Muscle layer of duodenum (tissue), 2 donors: ENCODE measurements around the gene LHFPL6.

ENCODE experiments used
- H3K27ac ChIP-seq: one replicate; pipeline ENCODE4 v1.7.0; 2013; ENCODE audit warnings: mild to moderate bottlenecking, low read length
- H3K27me3 ChIP-seq: one replicate; pipeline ENCODE4 v1.7.0; 2013; ENCODE audit warnings: low read depth, mild to moderate bottlenecking, control low read depth, low read length
- H3K36me3 ChIP-seq, 2 donors: one replicate each; pipeline ENCODE4 v1.7.0; 2013; ENCODE audit warnings: low read length in 2 of 2, control low read depth in 1 of 2, mild to moderate bottlenecking in 1 of 2; ENCODE audit not compliant: insufficient read depth in 2 of 2, control insufficient read depth in 1 of 2
- H3K4me1 ChIP-seq, 2 donors: one replicate each; pipeline ENCODE4 v1.7.0; 2013; ENCODE audit warnings: low read length in 2 of 2, mild to moderate bottlenecking in 2 of 2, control low read depth in 1 of 2, moderate library complexity in 1 of 2; ENCODE audit not compliant: insufficient read depth in 2 of 2, control insufficient read depth in 1 of 2
- H3K4me3 ChIP-seq, 2 donors: one replicate each; pipeline ENCODE4 v1.7.0; 2013; ENCODE audit warnings: low read length in 2 of 2, low read depth in 1 of 2, mild to moderate bottlenecking in 1 of 2
- H3K9me3 ChIP-seq, 2 donors: one replicate each; pipeline ENCODE4 v1.7.0; 2013; ENCODE audit warnings: low read length in 2 of 2, control low read depth in 1 of 2, mild to moderate bottlenecking in 1 of 2; ENCODE audit not compliant: control insufficient read depth in 1 of 2
- donor health status: healthy.

The LHFPL6 gene

DNA sequence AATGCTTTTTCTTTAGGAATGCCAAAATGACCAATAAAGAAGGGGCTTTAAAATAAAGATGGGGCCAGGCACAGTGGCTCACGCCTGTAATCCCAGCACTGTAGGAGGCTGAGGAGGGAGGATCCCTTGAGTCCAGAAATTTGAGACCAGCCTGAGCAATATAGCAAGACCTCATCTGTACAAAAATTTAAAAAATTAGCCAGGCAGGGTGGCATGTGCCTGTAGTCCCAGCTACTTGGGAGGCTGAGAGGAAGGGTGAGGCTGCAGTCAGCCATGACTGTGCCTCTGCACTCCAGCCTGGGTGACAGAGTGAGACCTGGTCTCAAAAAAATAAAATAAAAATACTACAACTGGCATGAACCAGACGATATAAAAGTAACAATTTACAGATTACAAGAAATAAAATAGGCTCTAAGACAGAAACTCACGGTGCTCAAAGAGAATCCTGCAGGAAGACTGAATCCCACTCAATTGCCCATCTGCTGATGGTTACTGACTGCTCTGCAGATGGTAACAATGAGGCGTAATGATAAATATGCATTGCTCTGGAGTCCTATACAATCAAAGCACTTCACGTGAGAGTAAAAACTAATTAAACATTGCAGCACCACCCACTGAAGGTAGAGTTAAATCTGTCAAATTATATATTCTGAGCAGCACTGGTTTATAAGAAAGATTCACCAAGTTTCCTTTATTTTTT is 93.2 kb downstream of the LHFPL6 start:
- Histone ChIP-seq H3K9me3 (no peaks in the 10 kb centered on the region), H3K36me3 (no peaks in the 10 kb centered on the region), H3K27ac (no peak overlapping the region), H3K4me1 (peaks cover 0 to 11% of the 10 kb centered on the region in 2 donors), H3K27me3 (no peaks in the 10 kb centered on the region), H3K4me3 (no peak overlapping the region)

DNA sequence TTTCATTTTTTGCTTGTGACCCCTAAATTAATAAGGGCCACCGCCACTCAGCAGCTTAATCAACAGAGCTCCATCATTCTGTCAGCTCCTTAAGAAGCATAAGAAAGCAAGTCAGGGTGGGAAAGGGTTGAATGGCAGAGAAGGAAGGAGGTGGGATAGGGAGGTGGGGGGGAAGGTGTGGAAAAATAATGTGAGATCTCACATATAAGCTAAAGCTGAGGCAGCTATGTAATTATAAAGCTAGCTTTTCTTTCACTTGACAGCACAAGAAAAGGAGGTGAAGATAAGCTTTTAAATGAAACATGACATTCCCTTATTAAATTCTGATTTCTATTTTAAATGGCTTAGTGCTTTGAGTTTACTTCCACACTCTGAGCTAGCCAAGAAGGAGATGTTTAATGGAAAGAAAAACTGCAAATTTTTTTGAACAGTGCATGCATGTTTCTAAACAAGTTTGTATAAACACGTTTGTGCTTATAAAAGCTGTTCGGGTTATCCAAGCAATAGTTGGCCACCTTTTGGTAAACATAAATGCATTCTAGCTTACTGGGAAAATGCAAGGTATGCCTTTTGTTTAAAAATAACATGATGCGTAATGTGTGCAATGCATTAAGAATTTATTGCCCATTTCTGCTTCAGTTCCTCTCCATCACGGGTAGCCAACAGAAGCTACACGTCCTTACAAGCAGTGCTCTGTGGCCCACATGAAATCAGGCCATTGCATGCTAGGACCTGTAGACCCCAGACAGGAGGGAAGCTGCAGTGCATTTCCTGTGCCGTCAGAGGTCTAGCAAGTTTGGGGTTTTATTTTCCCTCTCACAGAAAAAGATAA is 96.2 kb downstream of the LHFPL6 start:
- H3K4me3 ChIP-seq: no peak overlapping the region
- H3K27me3 ChIP-seq: no peaks in the 10 kb centered on the region
- peaks cover 0 to 15% of the 10 kb centered on the region in 2 donors for H3K4me1 ChIP-seq
- H3K36me3 ChIP-seq: no peaks in the 10 kb centered on the region
- no peaks in the 10 kb centered on the region for H3K9me3 ChIP-seq
- no peak overlapping the region for H3K27ac ChIP-seq

DNA sequence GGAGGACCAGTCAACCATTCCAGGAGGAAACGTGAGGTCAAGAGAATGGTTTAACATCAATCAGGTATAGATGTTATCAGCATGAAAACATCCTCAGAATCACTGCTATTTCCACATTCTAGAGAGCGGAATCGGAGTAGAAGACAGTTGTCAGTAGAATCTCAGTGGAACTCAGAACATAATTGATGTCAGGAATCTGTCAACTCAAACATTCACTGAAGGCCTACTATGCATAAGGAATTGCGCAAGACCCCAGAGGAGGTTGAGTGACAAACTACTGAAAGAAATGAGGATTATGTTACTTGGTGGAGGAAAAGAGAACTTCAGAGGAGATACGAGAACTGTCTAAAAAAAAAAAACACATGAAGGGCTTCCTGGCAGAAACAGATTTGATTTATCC is 97.8 kb downstream of the LHFPL6 start:
- Histone ChIP-seq H3K27ac (no peak overlapping the region), H3K36me3 (no peaks in the 10 kb centered on the region), H3K27me3 (no peaks in the 10 kb centered on the region), H3K4me1 (peaks cover 0 to 15% of the 10 kb centered on the region in 2 donors), H3K4me3 (no peak overlapping the region), H3K9me3 (no peaks in the 10 kb centered on the region)

DNA sequence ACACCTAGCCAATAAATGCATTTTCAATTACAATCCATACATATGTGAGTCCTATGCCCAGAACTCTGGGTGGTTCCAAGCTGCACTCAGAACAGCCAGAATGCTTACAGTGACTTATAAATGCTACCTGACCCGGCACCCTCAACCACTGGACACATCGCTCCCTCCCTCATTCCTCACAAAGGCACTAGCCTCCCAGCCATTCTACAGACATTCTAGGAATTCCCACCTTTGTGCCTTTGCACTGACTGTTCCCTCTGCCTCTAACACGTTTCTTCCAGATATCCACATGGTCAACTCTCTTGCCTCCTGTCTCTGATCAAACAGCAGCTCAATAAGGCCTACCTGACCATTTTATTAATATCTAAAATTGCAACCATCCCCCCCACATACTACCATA is 99.9 kb downstream of the LHFPL6 start:
- Histone ChIP-seq H3K4me1 (peaks cover 0 to 19% of the 10 kb centered on the region in 2 donors), H3K9me3 (no peaks in the 10 kb centered on the region), H3K27me3 (no peaks in the 10 kb centered on the region), H3K36me3 (no peaks in the 10 kb centered on the region), H3K27ac (no peak overlapping the region), H3K4me3 (no peak overlapping the region)

GRCh38 chr13:39501702-39502324 is 101.2 kb downstream of the LHFPL6 start:
- H3K27ac ChIP-seq: no peak overlapping the region
- no peak overlapping the region for H3K4me3 ChIP-seq
- peaks cover 0 to 15% of the 10 kb centered on the region in 2 donors for H3K4me1 ChIP-seq
- no peaks in the 10 kb centered on the region for H3K36me3 ChIP-seq
- no peaks in the 10 kb centered on the region for H3K27me3 ChIP-seq
- no peaks in the 10 kb centered on the region for H3K9me3 ChIP-seq

GRCh38 chr13:39499604-39500003 is 103.4 kb downstream of the LHFPL6 start:
- Histone ChIP-seq H3K4me3 (no peak overlapping the region), H3K4me1 (peaks cover 0 to 7% of the 10 kb centered on the region in 2 donors), H3K36me3 (no peaks in the 10 kb centered on the region), H3K27me3 (no peaks in the 10 kb centered on the region), H3K27ac (no peak overlapping the region), H3K9me3 (no peaks in the 10 kb centered on the region)

DNA sequence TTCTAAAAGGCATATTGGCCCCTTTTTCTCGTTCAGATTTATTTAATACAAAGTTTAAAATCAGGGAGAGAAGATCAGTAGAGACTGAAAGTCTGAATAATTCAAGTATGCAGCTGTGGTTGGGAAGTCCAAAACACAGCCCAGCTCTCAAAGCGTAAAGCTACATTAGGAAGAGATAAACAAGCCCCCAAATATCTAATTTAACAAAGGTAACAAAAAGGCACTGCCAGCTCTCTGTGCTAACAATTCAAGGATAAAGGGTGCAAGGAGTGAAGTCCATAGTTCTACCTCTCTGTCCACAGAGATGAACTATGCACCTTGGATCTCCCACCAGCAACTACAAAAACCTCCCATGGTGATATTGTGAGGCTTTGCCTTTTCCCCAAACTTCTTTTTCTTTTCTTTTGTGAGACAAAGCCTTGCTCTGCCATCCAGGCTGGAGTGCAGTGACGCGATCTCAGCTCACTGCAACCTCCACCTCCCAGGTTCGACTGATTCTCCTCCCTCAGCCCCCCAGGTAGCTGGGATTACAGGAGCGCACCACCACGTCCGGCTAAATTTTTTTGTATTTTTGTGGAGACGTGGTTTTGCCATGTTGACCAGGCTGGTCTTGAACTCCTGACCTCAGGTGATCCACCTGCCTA is 104.4 kb downstream of the LHFPL6 start:
- H3K27ac ChIP-seq: no peak overlapping the region
- no peaks in the 10 kb centered on the region for H3K27me3 ChIP-seq
- H3K4me1 ChIP-seq: peaks cover 0 to 5% of the 10 kb centered on the region in 2 donors
- no peaks in the 10 kb centered on the region for H3K36me3 ChIP-seq
- no peak overlapping the region for H3K4me3 ChIP-seq
- H3K9me3 ChIP-seq: no peaks in the 10 kb centered on the region

GRCh38 chr13:39496506-39496905 is 106.5 kb downstream of the LHFPL6 start:
- H3K27me3 ChIP-seq: no peaks in the 10 kb centered on the region
- no peak overlapping the region for H3K27ac ChIP-seq
- H3K36me3 ChIP-seq: no peaks in the 10 kb centered on the region
- H3K4me1 ChIP-seq: peaks cover 0 to 4% of the 10 kb centered on the region in 2 donors
- H3K9me3 ChIP-seq: no peaks in the 10 kb centered on the region
- no peak overlapping the region for H3K4me3 ChIP-seq

GRCh38 chr13:39494633-39495032 is 108.4 kb downstream of the LHFPL6 start:
- H3K27ac ChIP-seq: no peak overlapping the region
- H3K36me3 ChIP-seq: no peaks in the 10 kb centered on the region
- H3K9me3 ChIP-seq: no peaks in the 10 kb centered on the region
- no peaks in the 10 kb centered on the region for H3K27me3 ChIP-seq
- no peak overlapping the region for H3K4me3 ChIP-seq
- H3K4me1 ChIP-seq: no peaks in the 10 kb centered on the region

DNA sequence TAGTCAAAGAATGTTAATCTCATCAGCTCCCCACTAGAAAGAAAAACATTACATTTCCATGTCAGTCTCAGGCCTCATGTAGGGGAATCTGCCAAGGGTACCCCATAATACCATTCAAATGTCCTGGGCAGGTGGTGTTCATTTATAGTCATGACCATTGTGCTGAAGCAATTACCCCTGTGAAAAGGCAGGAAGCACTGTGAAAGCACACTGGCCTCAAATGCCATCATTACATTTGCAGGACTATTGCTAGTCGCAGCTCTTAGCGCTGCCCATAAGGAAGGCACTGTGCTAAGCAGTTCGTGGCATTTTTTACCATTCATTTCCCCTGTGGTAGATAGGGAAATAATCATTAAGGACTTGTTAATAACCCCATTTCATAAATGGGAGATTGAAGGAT is 109.0 kb downstream of the LHFPL6 start:
- Histone ChIP-seq H3K4me1 (no peaks in the 10 kb centered on the region), H3K4me3 (no peak overlapping the region), H3K27ac (no peak overlapping the region), H3K27me3 (no peaks in the 10 kb centered on the region), H3K36me3 (no peaks in the 10 kb centered on the region), H3K9me3 (no peaks in the 10 kb centered on the region)

- Histone ChIP-seq H3K27ac (no peak overlapping the region), H3K27me3 (no peaks in the 10 kb centered on the region), H3K36me3 (no peaks in the 10 kb centered on the region), H3K9me3 (no peaks in the 10 kb centered on the region), H3K4me3 (no peak overlapping the region), H3K4me1 (no peaks in the 10 kb centered on the region)
Observed at GRCh38 chr13:39490136-39490535, 112.9 kb downstream of the LHFPL6 start.
